ENCODE measurements around the gene RDH13.
"Not testable (repeated sequence)": the region's sequence is repeated elsewhere in the genome, so short reads cannot be mapped to it uniquely, and the experiment has no call there.

The RDH13 gene

DNA sequence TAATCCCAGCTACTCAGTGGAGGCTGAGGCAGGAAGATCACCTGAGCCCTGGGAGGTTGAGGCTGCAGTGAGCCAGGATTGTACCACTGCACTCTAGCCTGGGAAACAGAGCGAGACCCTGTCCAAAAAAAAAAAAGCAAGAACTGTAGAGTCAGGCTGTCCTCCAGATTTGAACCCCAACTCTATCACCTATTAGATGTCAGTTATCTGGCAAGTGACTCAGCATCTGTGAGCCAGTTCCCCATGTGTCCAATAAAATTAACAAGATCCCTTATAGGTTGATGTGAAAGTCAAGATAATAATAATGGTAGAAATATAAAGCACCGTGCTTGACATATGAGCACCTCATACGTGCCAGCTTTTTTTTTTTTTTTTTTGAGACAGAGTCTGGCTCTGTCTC is 46.9 kb downstream of the RDH13 start:
- TF ChIP-seq CTCF (IDR thresholded peaks at IDR 0.05; ENCODE audit: low read depth, low read length, missing control alignments), result no peak
- DNase-seq (ENCODE audit: extremely low read depth, low read depth), result no peak
- no peak overlapping the region for H3K4me3 ChIP-seq (replicated peaks; ENCODE audit: low read depth, low read length)

DNA sequence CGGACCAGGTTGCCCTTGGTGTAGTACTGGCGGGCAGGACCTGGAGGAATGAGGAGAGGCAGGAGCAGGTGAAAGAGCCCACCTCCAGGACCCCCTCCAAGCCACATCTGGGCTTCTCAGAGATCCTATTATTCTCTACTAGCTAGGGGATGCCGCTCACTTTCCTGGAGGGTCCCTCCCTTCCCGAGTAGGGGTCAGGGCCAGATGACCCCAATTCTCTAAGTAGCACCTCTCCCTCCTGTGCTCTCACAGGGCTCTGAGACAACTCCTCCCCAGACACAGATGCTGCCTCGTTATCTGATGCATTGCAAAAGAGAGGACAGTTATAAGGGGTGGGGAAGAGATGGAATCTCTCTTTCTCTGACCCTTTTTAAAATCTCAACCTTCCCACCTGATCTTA is 47.8 kb downstream of the RDH13 start:
- DNase-seq (ENCODE audit: extremely low read depth, low read depth), result no peak
- no peak overlapping the region for H3K4me3 ChIP-seq (replicated peaks; ENCODE audit: low read depth, low read length)
- no peak for TF ChIP-seq CTCF (IDR thresholded peaks at IDR 0.05; ENCODE audit: low read depth, low read length, missing control alignments)

- DNase-seq (ENCODE audit: extremely low read depth, low read depth), result no peak
- H3K4me3 ChIP-seq (replicated peaks; ENCODE audit: low read depth, low read length), result no peak overlapping the region
- no peak for TF ChIP-seq CTCF (IDR thresholded peaks at IDR 0.05; ENCODE audit: low read depth, low read length, missing control alignments)
Measured at GRCh38 chr19:55014714-55015113, 48.2 kb downstream of the RDH13 start.

DNA sequence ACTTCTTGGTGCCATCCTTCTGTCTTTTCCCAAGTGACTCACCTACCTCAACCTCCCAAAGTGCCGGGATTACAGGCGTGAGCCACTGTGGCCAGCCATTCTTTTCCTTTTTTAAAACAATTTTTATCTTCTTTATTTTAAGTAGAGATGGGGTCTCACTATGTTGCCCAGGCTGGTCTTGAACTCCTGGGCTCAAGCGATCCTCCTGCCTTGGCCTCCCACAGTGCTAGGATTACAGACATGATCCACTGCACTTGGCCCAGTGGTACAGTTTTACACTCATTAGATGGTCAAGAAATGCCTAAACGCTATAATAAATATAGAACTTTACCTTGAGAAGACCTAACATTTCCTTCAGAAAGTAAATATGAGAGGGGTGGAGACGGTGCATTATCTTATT is 49.4 kb downstream of the RDH13 start:
- DNase-seq (ENCODE audit: extremely low read depth, low read depth), result no peak
- no peak for TF ChIP-seq CTCF (IDR thresholded peaks at IDR 0.05; ENCODE audit: low read depth, low read length, missing control alignments)
- no peak overlapping the region for H3K4me3 ChIP-seq (replicated peaks; ENCODE audit: low read depth, low read length)

DNA sequence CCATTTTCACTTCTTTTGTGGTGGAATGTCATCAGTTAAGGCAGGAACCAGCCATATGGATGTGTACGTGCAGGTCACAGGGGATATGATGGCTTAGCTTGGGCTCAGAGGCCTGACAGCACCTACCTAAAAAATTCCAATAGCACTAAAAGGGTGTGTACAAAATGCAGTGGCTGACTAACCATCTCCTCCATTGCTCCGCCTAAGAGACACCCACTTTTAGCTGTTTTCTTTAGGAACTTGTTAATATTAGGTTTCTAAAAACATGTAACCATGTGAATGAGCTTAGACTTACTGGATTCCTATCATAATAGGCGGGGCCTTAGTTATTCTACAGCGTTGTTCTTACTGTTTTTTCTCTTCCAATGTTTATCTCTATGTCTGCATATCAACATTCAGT is 50.6 kb downstream of the RDH13 start:
- no peak overlapping the region for H3K4me3 ChIP-seq (replicated peaks; ENCODE audit: low read depth, low read length)
- TF ChIP-seq CTCF (IDR thresholded peaks at IDR 0.05; ENCODE audit: low read depth, low read length, missing control alignments), result no peak
- no peak for DNase-seq (ENCODE audit: extremely low read depth, low read depth)

DNA sequence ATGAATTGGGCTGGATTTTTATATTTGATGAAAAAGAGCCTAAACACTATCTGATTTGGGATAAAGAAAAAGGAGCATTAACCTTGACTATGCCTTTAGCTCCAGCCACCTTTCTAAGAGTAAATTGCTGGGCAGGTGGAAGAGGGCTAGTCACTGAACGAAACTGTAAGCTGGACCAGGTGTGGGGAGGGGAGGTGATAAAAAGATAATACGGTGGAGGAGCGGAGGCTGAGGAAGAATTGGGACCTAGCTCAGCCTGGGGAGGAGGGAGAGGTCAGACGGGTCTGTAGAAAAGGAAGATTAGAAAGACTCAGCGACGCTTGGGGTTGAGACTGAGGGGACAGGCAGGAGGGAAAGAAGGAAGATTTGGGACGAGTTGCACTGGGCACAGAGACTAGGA is 52.4 kb downstream of the RDH13 start:
- H3K4me3 ChIP-seq (replicated peaks; ENCODE audit: low read depth, low read length); DNase-seq (ENCODE audit: extremely low read depth, low read depth): not testable (repeated sequence)

GRCh38 chr19:55008781-55009180 is 54.2 kb downstream of the RDH13 start:
- H3K4me3 ChIP-seq (replicated peaks; ENCODE audit: low read depth, low read length); DNase-seq (ENCODE audit: extremely low read depth, low read depth): not testable (repeated sequence)

- DNase-seq (ENCODE audit: extremely low read depth, low read depth); H3K4me3 ChIP-seq (replicated peaks; ENCODE audit: low read depth, low read length): not testable (repeated sequence)
Measured at GRCh38 chr19:55008189-55008588, 54.8 kb downstream of the RDH13 start.

DNA sequence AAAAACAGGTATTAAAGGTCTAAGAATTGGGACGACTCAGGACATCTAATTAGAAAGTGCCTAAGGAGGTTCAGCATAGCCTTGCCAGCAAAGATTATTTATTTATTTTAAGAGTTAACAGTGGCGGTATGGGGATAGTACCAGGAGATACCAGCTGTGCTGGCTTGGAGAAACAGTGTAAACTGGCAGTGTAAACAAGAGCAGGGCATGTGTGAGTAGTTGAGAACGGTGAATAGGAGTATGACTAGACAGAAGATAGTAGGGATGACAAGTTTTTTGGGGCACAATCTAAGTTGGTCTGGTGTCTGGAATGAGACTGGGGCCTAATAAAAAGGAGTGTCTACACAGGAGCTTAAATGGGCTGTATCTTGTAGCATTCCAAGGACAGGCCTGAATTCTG is 55.4 kb downstream of the RDH13 start:
- not testable (repeated sequence) for DNase-seq (ENCODE audit: extremely low read depth, low read depth); H3K4me3 ChIP-seq (replicated peaks; ENCODE audit: low read depth, low read length)

DNA sequence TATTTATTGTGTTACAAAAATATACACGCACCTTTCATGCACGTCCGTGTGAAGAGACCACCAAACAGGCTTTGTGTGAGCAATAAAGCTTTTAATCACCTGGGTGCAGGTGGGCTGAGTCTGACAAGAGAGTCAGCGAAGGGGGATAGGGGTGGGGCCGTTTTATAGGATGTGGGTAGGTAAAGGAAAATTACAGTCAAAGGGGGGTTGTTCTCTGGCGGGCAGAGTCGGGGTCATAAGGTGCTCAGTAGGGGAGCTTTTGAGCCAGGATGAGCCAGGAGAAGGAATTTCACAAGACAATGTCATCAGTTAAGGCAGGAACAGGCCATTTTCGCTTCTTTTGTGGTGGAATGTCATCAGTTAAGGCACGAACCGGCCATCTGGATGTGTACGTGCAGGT is 56.2 kb downstream of the RDH13 start:
- not testable (repeated sequence) for H3K4me3 ChIP-seq (replicated peaks; ENCODE audit: low read depth, low read length); DNase-seq (ENCODE audit: extremely low read depth, low read depth)
